ENCODE results near the gene DENND1C.
"Not testable (repeated sequence)": the region's sequence is repeated elsewhere in the genome, so short reads cannot be mapped to it uniquely, and the experiment has no call there.

DENND1C gene

DNA sequence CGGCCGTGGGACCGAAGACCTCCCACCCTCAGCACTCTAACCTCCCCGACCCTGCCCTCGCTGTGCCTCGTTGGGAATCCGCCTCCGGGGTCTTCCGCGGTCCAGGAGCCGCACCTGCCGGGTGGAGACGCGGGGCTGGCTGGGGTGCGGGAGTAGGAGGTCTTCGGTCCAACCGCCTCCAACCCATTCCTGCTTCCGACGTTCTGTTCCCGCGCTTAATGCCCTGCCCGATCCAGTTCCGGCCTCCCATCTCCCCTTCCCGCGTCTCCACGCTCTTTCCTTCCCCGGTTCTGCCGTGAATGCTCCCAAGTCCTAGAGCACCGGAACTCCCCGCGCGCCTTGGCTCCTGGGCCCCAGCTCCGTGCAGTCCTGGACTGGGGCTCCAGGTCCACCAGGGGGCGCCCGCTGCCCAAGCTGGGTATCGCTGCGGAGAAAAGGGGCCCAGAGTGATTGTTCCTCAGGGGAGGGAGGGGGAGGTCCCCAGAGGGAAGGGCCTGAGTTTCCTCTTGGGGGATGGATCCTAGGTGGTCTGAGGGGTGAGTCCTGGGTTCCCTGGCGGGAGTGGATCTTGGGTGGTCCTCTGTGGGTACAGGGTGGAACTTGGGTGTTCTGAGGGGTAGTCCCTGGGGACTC is 35.2 kb upstream of the DENND1C start:
- TF ChIP-seq, protein P1, sequence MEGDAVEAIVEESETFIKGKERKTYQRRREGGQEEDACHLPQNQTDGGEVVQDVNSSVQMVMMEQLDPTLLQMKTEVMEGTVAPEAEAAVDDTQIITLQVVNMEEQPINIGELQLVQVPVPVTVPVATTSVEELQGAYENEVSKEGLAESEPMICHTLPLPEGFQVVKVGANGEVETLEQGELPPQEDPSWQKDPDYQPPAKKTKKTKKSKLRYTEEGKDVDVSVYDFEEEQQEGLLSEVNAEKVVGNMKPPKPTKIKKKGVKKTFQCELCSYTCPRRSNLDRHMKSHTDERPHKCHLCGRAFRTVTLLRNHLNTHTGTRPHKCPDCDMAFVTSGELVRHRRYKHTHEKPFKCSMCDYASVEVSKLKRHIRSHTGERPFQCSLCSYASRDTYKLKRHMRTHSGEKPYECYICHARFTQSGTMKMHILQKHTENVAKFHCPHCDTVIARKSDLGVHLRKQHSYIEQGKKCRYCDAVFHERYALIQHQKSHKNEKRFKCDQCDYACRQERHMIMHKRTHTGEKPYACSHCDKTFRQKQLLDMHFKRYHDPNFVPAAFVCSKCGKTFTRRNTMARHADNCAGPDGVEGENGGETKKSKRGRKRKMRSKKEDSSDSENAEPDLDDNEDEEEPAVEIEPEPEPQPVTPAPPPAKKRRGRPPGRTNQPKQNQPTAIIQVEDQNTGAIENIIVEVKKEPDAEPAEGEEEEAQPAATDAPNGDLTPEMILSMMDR (IDR thresholded peaks at IDR 0.05; ENCODE audit: borderline replicate concordance, control extremely low read depth, extremely low read depth, insufficient read depth, missing control alignments) = peak; percentile 99
- in situ Hi-C loops (cut with MboI; ENCODE audit: low sequenced_read_pairs, unreplicated experiment) = loop anchor here (25.0 kb wide), 1 partner anchor 346 kb away; no protein-coding TSS in a partner anchor
- peak; percentile 88 for DNase-seq (ENCODE audit: low spot score)

DNA sequence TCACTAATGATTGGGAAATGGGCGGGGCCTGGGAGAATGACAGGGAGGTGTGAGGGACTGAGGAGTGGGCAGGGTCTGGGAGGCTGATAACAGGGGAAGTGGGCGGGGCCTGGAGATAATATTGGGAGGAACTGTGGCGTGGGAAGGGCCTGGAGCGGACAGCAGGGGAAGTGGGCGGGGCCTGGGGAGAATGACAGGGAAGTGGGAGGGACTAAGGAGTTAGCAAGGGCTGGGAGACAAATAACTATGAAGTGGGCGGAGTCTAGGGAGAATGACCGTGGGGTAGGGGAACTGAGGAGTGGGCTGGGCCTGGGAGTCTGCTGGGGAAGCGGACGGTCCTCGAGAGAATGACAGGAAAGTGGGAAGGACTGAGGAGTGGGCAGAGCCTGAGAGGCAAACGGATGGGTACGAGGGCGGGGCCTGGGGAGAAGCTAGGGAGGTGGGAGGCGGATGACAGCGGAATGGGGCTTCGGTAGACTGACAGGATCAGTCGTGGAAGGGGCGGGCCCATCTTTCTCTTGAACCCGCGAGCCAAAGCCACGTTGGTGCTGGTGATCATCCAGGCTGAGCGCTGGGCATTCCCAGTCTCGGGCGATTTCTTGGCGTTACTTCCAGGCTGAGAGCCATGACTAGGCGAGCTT is 34.6 kb upstream of the DENND1C start:
- TF ChIP-seq, protein P1 (IDR thresholded peaks at IDR 0.05; ENCODE audit: borderline replicate concordance, control extremely low read depth, extremely low read depth, insufficient read depth, missing control alignments) = no peak
- peak; percentile 95 for DNase-seq (ENCODE audit: low spot score)
- in situ Hi-C loops (cut with MboI; ENCODE audit: low sequenced_read_pairs, unreplicated experiment) = loop anchor here (25.0 kb wide), 1 partner anchor 346 kb away; no protein-coding TSS in a partner anchor

DNA sequence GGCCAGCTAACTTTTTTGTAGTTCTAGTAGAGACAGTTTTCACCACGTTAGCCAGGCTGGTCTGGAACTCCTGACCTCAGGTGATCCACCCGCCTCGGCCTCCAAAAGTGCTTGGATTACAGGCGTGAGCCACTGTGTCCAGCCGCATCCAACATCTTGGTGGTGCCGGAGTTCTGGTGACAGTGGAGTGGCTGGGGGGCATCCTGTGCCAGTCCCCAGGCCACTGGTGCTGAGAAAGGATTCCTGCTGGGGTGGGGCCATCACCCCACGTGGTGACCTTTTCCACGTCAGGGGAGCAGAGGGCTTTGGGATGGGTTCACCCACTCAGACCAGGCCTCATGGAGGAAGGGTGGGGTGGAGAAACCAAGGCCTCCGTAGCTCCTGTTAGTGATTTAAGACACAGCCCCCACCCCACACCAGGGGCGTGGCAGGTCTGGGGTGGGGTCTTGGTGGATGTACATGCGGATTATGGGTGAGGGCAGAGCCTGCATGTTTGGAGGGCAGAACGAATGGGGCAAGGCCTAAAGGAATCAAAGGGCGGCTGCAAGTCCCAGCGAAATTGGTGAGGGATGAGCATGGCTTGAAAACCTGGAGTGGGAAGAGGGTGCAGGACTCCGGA is 33.4 kb upstream of the DENND1C start:
- no peak for DNase-seq (ENCODE audit: low spot score)
- TF ChIP-seq, protein P1 (IDR thresholded peaks at IDR 0.05; ENCODE audit: borderline replicate concordance, control extremely low read depth, extremely low read depth, insufficient read depth, missing control alignments) = no peak
- in situ Hi-C loops (cut with MboI; ENCODE audit: low sequenced_read_pairs, unreplicated experiment) = loop anchor here (25.0 kb wide), 1 partner anchor 347 kb away; no protein-coding TSS in a partner anchor

DNA sequence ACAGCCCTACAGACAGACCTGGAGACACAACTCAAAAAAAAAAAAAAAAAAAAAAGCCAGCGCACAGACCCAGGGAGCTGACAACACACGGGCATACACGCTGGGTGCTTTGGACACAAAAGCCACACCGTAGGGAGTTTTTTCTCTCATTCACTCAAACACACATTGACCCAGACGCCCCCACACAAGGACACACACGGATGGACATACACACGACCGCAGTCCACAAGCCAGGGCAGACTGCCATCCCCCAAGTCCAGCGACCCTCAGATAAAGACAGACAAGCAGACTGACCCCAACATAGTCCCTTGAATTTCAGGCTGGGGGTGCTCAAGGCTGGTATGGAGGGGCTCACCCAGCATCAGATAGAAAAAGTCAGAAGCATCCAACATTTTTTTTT is 32.5 kb upstream of the DENND1C start:
- TF ChIP-seq, protein P1 (IDR thresholded peaks at IDR 0.05; ENCODE audit: borderline replicate concordance, control extremely low read depth, extremely low read depth, insufficient read depth, missing control alignments) = no peak
- no peak for DNase-seq (ENCODE audit: low spot score)
- in situ Hi-C loops (cut with MboI; ENCODE audit: low sequenced_read_pairs, unreplicated experiment) = loop anchor here (25.0 kb wide), 1 partner anchor 348 kb away; no protein-coding TSS in a partner anchor

DNA sequence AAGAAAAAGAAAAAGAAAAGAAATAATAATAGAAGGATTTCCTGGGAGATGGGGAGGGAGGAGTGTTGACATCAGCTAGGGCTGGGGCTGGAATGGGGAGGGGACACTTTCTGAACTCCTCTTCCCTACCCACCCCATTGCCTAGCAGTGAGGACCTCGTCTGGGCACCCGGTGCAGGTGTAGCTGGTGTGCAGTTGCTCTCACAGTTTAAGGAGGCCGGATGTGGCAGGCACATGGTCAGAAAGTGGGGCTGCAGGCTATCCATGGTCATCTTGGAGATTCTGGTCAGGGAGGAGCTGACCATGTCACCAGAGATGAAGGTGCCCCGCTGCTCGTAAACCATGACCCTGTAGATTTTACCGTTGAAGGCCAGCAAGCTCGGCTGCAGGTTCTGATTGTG is 29.0 kb upstream of the DENND1C start:
- TF ChIP-seq, protein P1 (IDR thresholded peaks at IDR 0.05; ENCODE audit: borderline replicate concordance, control extremely low read depth, extremely low read depth, insufficient read depth, missing control alignments) = no peak
- in situ Hi-C loops (cut with MboI; ENCODE audit: low sequenced_read_pairs, unreplicated experiment) = loop anchor here (25.0 kb wide), 1 partner anchor 352 kb away; no protein-coding TSS in a partner anchor

DNA sequence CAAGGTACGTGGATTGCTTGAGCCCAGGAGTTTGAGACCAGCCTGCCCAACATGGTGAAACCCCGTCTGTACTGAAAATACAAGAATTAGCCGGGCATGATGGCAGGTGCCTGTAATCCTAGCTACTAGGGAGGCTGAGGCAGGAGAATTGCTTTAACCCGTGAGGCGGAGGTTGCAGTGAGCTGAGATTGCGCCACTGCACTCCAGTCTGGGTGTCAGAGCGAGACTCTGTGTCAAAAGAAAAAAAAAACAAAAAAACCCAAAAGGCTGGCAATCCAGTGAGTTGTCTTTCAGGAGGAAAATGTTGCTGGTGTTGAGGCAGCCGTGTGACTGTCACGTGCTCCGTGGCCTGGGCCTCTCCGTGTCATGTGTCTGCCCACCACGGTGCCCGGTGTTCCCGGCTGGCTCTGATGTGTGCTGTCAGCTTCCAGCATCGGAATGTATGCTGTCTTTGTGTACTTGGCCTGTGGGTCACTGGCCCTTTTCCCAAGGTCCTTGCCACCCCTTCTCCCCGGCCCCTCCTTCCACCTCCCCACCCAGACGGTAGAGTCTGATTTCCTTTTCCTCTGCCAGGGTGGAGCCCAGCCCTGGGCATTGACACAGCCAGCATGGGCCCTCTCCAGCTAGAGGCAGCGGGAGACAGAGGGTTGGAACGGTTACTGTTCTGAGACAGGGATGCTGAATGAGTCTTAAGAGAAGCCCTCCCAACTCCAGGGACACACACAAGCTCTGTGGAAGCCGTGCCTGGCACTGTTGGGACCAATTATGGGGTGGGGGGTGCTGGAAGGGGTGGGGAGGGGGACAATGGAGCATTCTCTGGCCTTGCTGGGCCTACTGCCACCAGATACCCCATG is 27.8 kb upstream of the DENND1C start:
- in situ Hi-C loops (cut with MboI; ENCODE audit: low sequenced_read_pairs, unreplicated experiment) = loop anchor here (25.0 kb wide), 1 partner anchor 353 kb away; no protein-coding TSS in a partner anchor
- no peak for DNase-seq (ENCODE audit: low spot score)
- TF ChIP-seq, protein P1 (IDR thresholded peaks at IDR 0.05; ENCODE audit: borderline replicate concordance, control extremely low read depth, extremely low read depth, insufficient read depth, missing control alignments) = no peak

More for the DNA sequence above, 29.0 kb upstream of the DENND1C start:
- no peak for DNase-seq (ENCODE audit: low spot score)

DNA sequence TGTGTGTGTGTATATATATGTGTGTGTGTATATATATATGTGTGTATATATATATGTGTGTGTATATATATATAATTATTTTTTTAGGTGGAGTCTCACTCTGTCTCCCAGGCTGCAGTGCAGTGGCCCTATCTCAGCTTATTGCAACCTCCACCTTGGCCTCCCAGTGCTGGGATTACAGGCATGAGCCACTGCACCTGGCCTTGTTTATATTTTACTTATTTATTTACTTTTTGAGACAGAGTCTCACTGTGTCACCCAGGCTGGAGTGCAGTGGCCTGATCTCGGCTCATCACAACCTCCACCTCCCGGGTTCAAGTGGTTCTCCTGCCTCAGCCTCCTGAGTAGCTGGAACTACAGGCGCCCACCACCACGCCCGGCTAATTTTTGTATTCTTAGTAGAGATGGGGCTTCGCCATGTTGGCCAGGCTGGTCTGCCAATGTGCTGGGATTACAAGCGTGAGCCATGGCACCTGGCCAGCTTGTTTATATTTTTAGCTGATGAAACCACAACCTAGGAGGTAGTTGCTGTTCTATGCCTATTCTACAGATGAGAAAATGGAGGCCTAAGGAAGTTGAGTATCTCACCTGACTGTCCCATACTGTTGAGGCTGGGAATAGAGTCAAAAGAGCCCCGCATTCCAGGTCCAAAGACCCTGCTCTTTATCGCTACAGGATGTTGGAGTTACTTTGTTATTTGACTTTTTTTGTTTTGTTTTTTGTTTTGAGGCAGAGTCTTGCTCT is 26.6 kb upstream of the DENND1C start:
- in situ Hi-C loops (cut with MboI; ENCODE audit: low sequenced_read_pairs, unreplicated experiment) = loop anchor here (25.0 kb wide), 1 partner anchor 354 kb away; no protein-coding TSS in a partner anchor
- not testable (repeated sequence) for DNase-seq (ENCODE audit: low spot score)
